ENCODE results near the gene MARCHF10.

DNA sequence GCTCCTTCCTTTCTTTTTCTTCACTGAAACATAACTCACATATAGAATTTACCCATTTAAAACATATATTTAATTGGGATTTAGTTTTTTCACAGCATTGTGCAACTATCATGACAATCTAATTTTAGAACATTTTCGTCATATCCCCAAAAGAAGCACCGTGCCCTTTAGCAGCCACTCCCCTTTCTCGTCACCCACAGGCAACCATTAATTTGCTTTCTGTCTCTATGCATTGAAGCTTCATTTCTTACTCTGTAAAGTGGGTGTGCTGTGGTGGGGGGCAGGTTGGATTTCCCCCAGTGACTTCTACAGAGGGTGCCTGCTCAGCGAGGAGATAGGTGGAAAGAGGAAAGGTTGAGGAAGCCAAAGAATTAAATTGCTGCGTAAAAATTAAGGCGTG lies 144.8 kb downstream of the MARCHF10 start:
- TF ChIP-seq, protein P1, sequence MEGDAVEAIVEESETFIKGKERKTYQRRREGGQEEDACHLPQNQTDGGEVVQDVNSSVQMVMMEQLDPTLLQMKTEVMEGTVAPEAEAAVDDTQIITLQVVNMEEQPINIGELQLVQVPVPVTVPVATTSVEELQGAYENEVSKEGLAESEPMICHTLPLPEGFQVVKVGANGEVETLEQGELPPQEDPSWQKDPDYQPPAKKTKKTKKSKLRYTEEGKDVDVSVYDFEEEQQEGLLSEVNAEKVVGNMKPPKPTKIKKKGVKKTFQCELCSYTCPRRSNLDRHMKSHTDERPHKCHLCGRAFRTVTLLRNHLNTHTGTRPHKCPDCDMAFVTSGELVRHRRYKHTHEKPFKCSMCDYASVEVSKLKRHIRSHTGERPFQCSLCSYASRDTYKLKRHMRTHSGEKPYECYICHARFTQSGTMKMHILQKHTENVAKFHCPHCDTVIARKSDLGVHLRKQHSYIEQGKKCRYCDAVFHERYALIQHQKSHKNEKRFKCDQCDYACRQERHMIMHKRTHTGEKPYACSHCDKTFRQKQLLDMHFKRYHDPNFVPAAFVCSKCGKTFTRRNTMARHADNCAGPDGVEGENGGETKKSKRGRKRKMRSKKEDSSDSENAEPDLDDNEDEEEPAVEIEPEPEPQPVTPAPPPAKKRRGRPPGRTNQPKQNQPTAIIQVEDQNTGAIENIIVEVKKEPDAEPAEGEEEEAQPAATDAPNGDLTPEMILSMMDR (conservative IDR thresholded peaks at IDR 0.05) = no peak
- TF ChIP-seq EZH2 (IDR thresholded peaks at IDR 0.05; ENCODE audit: low read depth) = no peak
